NCI-H128 (cell line): Measurements from ENCODE around the gene CTBP1.
"Not testable (repeated sequence)": the region's sequence is repeated elsewhere in the genome, so short reads cannot be mapped to it uniquely, and the experiment has no call there.

Source experiments
- DNase-seq: peaks from one replicate; lab custom pipeline; 2025; ENCODE audit not compliant: unreplicated experiment; lab: John Stamatoyannopoulos, UW

Gene CTBP1

GRCh38 chr4:1239141-1239949, 9.6 kb downstream of the CTBP1 start:
- no peak for DNase-seq

- no peak for DNase-seq
Measured at GRCh38 chr4:1238676-1239000, 10.3 kb downstream of the CTBP1 start.

- DNase-seq = no peak
Measured at GRCh38 chr4:1237981-1238675, 10.8 kb downstream of the CTBP1 start.

- DNase-seq = not testable (repeated sequence)
Measured at GRCh38 chr4:1237261-1237660, 11.7 kb downstream of the CTBP1 start.

GRCh38 chr4:1236836-1237235, 12.1 kb downstream of the CTBP1 start:
- not testable (repeated sequence) for DNase-seq

GRCh38 chr4:1236103-1236641, 12.8 kb downstream of the CTBP1 start:
- no peak for DNase-seq

GRCh38 chr4:1235381-1236102, 13.4 kb downstream of the CTBP1 start:
- DNase-seq = no peak

GRCh38 chr4:1234811-1235292, 14.1 kb downstream of the CTBP1 start:
- DNase-seq = no peak

- DNase-seq = no peak
Measured at GRCh38 chr4:1234309-1234695, 14.6 kb downstream of the CTBP1 start.

- no peak for DNase-seq
Measured at GRCh38 chr4:1233641-1234308, 15.2 kb downstream of the CTBP1 start.

GRCh38 chr4:1232661-1233621, 16.0 kb downstream of the CTBP1 start:
- DNase-seq = no peak

- no peak for DNase-seq
Measured at GRCh38 chr4:1231637-1232360, 17.1 kb downstream of the CTBP1 start.

GRCh38 chr4:1230971-1231636, 17.8 kb downstream of the CTBP1 start:
- DNase-seq = no peak

- no peak for DNase-seq
Measured at GRCh38 chr4:1230316-1230715, 18.6 kb downstream of the CTBP1 start.

GRCh38 chr4:1229117-1229849, 19.6 kb downstream of the CTBP1 start:
- no peak for DNase-seq

- no peak for DNase-seq
Measured at GRCh38 chr4:1227816-1228215, 21.1 kb downstream of the CTBP1 start.

- no peak for DNase-seq
Measured at GRCh38 chr4:1226598-1226997, 22.3 kb downstream of the CTBP1 start.

- DNase-seq = no peak
Measured at GRCh38 chr4:1226144-1226481, 22.8 kb downstream of the CTBP1 start.
